ENCODE results near the gene AQP1.

- no peak for TF ChIP-seq EZH2 (IDR thresholded peaks at IDR 0.05; ENCODE audit: low read length, unreplicated experiment)
- TF ChIP-seq CTCF (conservative IDR thresholded peaks at IDR 0.05; ENCODE audit: low read depth, low read length) = no peak
- no peak for TF ChIP-seq EZH2phosphoT487 (IDR thresholded peaks at IDR 0.05; ENCODE audit: borderline replicate concordance, low read length)
These were observed 14.7 kb downstream of the AQP1 start for GRCh38 chr7:30926313-30926712.

All from PC-3 (cell line).